ENCODE measurements around the gene UNC5C. TPM values are rescaled to one million over a fixed set of nuclear protein-coding genes. Genes with fewer than 3 reads are reported as not detected.

Gene UNC5C
- polyA plus RNA-seq, 3 donors = 36.0 to 46.5 (median 36.8) TPM

- DNase-seq (ENCODE audit: low read depth in 3 of 3, low spot score in 2 of 3) = no peak
Observed at GRCh38 chr4:95238554-95238953, 310.2 kb downstream of the UNC5C start.

GRCh38 chr4:95232358-95233156 is 316.2 kb downstream of the UNC5C start:
- DNase-seq (ENCODE audit: low read depth in 3 of 3, low spot score in 2 of 3) = no peak

- no peak for DNase-seq (ENCODE audit: low read depth in 3 of 3, low spot score in 2 of 3)
Observed at GRCh38 chr4:95231681-95232080, 317.1 kb downstream of the UNC5C start.

GRCh38 chr4:95225849-95226248 is 322.9 kb downstream of the UNC5C start:
- no peak for DNase-seq (ENCODE audit: low read depth in 3 of 3, low spot score in 2 of 3)

- no peak for DNase-seq (ENCODE audit: low read depth in 3 of 3, low spot score in 2 of 3)
Observed at GRCh38 chr4:95224402-95224801, 324.4 kb downstream of the UNC5C start.

GRCh38 chr4:95220205-95221175 is 328.3 kb downstream of the UNC5C start:
- no peak for DNase-seq (ENCODE audit: low read depth in 3 of 3, low spot score in 2 of 3)

- no peak for DNase-seq (ENCODE audit: low read depth in 3 of 3, low spot score in 2 of 3)
Observed at GRCh38 chr4:95219109-95219508, 329.7 kb downstream of the UNC5C start.

- no peak for DNase-seq (ENCODE audit: low read depth in 3 of 3, low spot score in 2 of 3)
Observed at GRCh38 chr4:95217197-95217596, 331.6 kb downstream of the UNC5C start.

- DNase-seq (ENCODE audit: low read depth in 3 of 3, low spot score in 2 of 3) = no peak
Observed at GRCh38 chr4:95216636-95217035, 332.1 kb downstream of the UNC5C start.

- no peak for DNase-seq (ENCODE audit: low read depth in 3 of 3, low spot score in 2 of 3)
Observed at GRCh38 chr4:95215991-95216605, 332.7 kb downstream of the UNC5C start.

GRCh38 chr4:95215043-95215442 is 333.7 kb downstream of the UNC5C start:
- no peak for DNase-seq (ENCODE audit: low read depth in 3 of 3, low spot score in 2 of 3)

- DNase-seq (ENCODE audit: low read depth in 3 of 3, low spot score in 2 of 3) = no peak
Observed at GRCh38 chr4:95214408-95214807, 334.4 kb downstream of the UNC5C start.

- no peak for DNase-seq (ENCODE audit: low read depth in 3 of 3, low spot score in 2 of 3)
Observed at GRCh38 chr4:95213366-95213765, 335.4 kb downstream of the UNC5C start.

- no peak for DNase-seq (ENCODE audit: low read depth in 3 of 3, low spot score in 2 of 3)
Observed at GRCh38 chr4:95212692-95213091, 336.1 kb downstream of the UNC5C start.

- no peak for DNase-seq (ENCODE audit: low read depth in 3 of 3, low spot score in 2 of 3)
Observed at GRCh38 chr4:95209927-95210326, 338.8 kb downstream of the UNC5C start.

GRCh38 chr4:95204873-95205272 is 343.9 kb downstream of the UNC5C start:
- no peak for DNase-seq (ENCODE audit: low read depth in 3 of 3, low spot score in 2 of 3)

GRCh38 chr4:95204267-95204844 is 344.4 kb downstream of the UNC5C start:
- DNase-seq (ENCODE audit: low read depth in 3 of 3, low spot score in 2 of 3) = no peak

GRCh38 chr4:95198961-95199360 is 349.8 kb downstream of the UNC5C start:
- no peak for DNase-seq (ENCODE audit: low read depth in 3 of 3, low spot score in 2 of 3)

GRCh38 chr4:95197353-95197752 is 351.4 kb downstream of the UNC5C start:
- no peak for DNase-seq (ENCODE audit: low read depth in 3 of 3, low spot score in 2 of 3)

- no peak for DNase-seq (ENCODE audit: low read depth in 3 of 3, low spot score in 2 of 3)
Observed at GRCh38 chr4:95193391-95194224, 355.2 kb downstream of the UNC5C start.
